Left cardiac atrium (tissue), 2 donors: ENCODE measurements around the gene TMEM217. TPM values are rescaled to one million over a fixed set of nuclear protein-coding genes. Genes with fewer than 3 reads are reported as not detected.

Experiments
- total RNA-seq, 2 donors: library from RNA; stranded (reverse); fragmentation: NEBNext Ultra II Directional; extraction: Animal tissue kit (Norgen Biotek cat#: 25700); gene quantifications; one replicate each; pipeline ENCODE4 v1.2.1, GENCODE V29; 2021
- donor health status: DM: no; HTN: yes; CAD: no; lungs with severe emphysema.
- donor health status: DM: yes; HTN: yes; CAD: no.

Gene TMEM217
- total RNA-seq, 2 donors from 2014 or later, result 0.62 to 1.9 TPM

Other genes with a start within 250 kb of the TMEM217 start
- 100 to 1,000 TPM in 1 of 2 donors, 10 to 100 TPM in 1; 41.7 to 101 TPM for gene PIM1, start 88.0 kb downstream of the TMEM217 start, total RNA-seq
- 1 to 10 TPM; 6.5 to 8.7 TPM for gene TBC1D22B, start 372 bp downstream of the TMEM217 start, total RNA-seq
- 10 to 100 TPM; 18.1 to 19.1 TPM for gene RNF8, start 95.8 kb upstream of the TMEM217 start, total RNA-seq
- 10 to 100 TPM; 28.4 to 30.1 TPM for gene CMTR1, start 175.1 kb upstream of the TMEM217 start, total RNA-seq
- 10 to 100 TPM; 19.5 to 28.7 TPM for gene CCDC167, start 241.7 kb upstream of the TMEM217 start, total RNA-seq